Measurements from ENCODE around the gene TEX9.

TEX9 gene

DNA sequence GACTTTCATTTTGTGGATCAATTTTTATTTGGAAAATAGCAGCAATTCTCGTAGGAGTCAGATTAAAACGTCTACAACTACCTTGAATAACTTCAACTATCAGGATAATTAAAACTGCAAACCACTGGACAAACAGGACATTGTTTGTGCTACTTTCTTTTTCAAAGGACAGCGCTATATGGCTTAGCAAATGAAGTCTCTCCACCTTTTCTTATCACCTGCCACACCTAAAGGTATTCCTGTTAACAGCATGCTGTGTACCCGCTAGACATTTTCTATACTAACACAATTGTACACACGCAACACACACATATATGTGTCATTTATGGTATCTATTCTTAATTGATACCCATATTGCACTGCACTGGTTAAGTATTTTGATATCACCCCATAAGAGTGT lies 80.5 kb downstream of the TEX9 start:
- DNase-seq (ENCODE audit: low read depth) = no peak

DNA sequence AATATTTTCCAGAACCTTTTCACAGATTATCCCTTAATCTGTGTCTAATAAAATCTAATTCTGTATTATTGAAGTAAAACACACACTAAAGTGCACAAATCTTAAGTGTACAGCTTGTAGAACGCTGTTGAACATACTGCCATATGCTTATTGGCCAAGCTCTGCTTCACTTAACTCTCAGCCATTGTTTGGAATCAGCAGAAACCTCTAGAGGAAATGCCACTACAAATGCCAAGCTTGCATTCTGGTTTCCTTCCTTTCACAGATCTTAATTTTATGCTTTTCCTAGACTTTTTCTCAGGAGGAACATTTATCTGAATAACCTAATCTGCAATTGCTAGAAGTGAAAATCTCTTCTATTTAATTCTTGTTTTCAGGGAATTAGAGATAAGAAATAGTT lies 89.6 kb downstream of the TEX9 start:
- no peak for DNase-seq (ENCODE audit: low read depth)

DNA sequence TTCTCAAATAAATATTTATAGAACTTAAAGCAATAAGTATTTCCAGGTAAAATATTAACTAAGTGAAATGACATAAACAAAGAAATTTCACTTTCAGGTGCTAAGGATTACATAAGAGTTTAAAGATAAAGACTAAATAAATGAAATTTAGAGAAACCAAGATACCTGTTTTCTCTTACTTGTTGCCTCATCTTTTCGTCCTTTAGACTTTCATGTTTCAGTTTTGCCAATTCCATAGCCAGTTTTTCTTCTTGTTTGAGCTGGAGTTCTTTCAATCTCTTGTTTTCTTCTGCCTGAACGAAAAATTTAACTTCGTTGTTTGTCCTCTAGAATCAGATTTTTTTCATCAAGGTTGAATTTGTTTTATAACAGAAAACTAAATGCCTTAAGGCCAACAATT lies 91.0 kb downstream of the TEX9 start:
- DNase-seq (ENCODE audit: low read depth) = no peak

DNA sequence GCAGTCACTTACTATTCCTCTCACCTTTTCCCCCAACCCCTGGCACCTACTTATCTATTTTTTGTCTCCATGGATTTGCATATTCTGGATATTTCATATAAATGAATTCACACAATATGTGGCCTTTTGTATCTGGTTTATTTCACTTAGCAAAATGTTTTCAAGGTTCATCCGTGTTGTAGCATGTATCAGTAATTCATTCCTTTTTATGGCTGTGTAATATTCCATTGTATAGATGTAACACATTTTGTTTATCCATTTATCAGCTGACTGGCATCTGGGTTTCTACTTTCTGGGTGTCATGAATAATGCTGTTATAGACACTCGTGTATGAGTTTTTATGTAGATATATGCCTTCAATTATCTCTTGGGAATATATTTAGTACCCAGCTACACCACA lies 93.9 kb downstream of the TEX9 start:
- no peak for DNase-seq (ENCODE audit: low read depth)

DNA sequence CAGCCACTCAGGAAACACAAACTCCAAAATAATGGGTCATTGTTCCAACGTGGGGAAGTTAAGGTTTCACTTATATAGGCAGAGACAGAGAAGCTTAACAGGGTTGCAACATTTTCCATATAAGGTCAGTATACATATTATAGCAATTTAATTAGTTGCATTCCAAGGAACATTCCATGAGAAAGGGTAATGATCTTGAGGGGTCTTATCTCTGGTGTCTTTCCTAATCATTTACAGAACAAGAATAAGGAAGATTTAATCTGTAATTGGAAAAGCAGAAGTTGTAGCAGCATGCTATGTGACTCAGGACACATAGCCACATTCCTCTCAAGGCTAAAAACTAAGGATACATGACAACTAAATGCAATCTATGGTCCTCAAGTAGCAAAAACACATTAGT lies 94.8 kb downstream of the TEX9 start:
- no peak for DNase-seq (ENCODE audit: low read depth)

DNA sequence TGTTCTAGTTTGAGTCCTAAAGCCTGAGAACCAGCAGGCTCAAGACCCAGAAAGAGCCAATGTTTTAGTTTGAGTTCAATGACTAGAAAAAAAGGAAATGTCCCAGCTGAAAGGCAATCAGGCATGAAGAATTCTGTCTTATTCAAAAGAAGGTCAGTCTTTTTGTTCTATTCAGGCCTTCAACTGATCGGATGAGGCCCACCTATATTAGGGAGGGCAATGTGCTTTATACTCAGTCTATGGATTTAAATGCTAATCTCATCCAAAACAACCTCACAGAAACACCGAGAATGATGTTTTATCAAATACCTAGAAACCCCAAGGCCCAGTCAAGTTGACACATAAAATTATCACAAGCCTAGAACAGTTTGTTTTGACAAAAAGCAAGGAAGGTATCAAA lies 95.7 kb downstream of the TEX9 start:
- no peak for DNase-seq (ENCODE audit: low read depth)

DNA sequence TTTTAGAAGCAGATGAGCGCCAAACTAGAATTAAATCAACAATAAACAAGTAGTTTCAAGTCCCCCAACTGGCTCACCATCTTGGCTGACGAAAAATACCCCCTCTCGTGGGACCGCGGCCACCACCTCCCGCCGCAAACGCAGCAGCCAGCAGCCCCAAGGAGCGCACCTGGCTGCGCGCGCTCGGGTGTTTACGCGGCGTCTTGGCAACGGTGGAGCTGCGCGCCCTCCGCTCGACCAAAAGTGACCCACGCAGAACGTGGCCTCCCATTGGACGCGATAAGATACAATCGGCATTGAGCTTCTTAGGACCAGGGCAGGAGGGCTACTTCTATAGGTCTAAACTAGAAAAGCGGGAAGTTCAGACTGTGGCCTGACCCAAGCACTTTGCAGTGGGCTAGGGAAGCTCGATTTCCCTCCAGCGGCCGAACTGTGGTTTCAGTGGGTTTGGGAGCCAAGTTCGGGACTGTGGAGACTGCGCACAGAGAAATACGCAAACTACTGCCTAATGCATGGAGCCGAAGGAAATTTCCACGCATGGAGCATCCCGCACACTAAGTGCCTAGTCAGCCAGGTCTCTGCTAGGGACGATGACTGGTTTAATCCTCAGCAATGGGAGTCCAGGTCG lies 99.8 kb downstream of the TEX9 start, which contains the start of gene MNS1:
MNS1 (minus strand) TSS at position 245 of the 628 bp plus-strand sequence; CDS start at position 80, 165 bp downstream.
- DNase-seq (ENCODE audit: low read depth) = peak; percentile 65

DNA sequence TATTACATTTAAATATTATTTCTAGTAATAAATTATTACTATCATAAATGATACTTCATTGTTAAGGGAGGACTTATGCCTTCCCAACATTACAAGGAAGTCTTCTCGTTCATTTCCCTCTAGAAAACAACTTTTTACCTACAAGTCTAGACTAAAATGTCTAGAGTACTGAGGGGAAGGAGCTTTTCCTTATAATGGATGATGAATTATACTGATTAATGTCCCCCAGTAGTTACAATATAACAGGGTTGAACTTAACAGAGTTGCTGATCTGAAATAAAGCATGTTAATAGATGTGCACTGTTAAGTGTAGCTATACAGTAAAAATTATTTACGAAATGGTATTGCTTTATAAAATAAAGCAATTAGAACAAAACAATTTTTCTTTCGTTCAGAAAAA lies 102.4 kb downstream of the TEX9 start:
- no peak for DNase-seq (ENCODE audit: low read depth)

DNA sequence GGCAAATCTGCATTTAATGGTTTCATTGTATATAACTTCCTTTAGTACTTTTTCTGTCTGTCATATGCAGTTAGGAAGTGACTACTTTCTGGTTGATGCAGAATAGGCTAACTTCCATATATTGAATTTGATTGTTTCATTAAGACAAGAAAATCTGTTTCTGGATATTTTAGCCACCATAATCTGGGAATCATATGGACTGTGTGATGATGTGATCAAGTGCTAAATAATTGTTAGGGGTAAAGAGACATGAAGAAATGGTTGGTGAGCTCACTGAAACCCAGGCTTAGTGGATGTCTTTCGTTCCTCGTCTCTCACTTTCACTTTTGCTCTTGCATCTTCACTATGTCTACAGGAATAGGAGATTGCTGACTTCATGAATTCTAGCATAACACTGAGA lies 103.2 kb downstream of the TEX9 start:
- no peak for DNase-seq (ENCODE audit: low read depth)

DNA sequence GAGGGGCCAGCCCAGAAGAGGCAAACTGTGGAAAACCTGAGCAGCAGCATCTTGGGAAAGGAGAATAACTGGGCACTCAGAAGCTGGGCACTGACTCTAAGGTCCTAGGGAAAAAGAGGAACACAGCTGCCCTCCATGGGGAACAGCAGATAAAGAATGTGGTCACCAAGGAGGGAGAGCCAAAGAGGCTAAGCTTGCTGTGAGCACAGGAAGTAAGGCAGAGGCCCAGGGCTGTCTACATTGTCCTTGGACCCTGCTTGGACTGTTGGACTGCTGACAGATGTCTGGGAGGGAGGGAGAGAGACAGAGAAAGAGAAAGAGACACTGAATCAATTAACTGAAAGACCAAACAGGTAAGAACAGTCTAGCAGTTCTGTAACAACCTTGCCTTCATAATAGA lies 104.3 kb downstream of the TEX9 start:
- DNase-seq (ENCODE audit: low read depth) = no peak

DNA sequence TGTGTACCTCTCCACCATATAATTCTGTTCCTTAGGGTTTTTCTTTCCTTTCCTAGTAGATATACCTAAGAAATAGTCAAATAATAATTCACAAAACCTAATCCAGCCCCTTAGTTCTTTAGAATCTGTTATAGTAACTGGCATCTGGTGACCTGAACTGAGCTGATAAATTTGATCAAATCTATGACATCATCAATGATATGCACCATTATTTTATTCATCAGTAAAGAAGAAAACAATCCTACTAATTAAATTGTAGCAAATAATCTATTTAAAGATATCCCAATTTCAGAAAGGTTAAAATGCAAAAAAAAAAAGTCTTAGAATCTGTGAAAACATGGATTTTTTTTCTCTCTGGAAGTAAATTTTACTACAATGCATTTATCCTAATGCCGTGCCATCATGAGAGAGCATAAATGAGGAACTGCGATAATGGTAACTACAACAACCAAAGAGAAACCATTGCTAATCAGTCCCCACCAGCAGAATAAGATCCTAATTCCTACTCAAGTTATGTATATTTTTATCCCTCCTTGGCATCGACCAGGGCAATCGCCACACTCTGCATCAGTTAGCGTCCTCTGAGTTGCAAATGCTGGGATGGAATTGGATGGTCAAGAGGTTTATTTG lies 106.3 kb downstream of the TEX9 start:
- no peak for DNase-seq (ENCODE audit: low read depth)

DNA sequence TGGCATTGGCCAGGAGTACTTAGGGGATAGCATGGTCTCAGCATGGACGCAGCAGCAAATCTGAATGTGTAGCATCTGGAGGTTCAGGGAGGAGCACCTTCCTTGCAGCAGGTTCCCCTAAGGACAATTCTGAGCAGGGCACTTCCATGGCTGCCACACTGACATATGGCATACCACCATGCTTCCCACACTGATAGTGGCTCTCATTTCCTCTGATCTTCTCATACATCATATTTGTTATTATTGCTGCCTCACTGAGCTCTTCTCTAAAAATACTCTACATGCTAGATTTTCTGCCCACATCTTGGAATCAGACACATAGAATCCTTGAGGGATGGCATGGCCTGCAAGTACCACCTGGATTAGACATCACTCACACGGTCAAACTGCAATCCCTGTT lies 107.1 kb downstream of the TEX9 start:
- DNase-seq (ENCODE audit: low read depth) = no peak

DNA sequence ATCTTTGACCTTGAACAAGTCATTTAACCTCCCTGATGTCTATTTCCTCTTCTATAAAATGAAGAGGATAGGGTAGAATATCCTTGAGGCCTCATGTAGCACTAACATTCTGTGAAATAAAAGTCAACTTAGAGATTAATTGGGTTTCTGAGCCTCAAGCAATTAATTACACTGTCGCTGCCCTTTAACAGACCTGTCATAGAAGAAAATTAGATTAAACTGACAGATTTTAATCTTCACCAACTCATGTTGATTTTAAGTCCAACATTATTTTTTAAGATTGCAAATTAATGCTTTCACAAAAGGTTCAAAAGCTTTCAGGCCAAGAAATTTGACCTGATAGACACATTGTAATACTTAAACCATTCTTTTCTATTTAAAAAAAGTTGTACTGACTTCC lies 107.8 kb downstream of the TEX9 start:
- no peak for DNase-seq (ENCODE audit: low read depth)

DNA sequence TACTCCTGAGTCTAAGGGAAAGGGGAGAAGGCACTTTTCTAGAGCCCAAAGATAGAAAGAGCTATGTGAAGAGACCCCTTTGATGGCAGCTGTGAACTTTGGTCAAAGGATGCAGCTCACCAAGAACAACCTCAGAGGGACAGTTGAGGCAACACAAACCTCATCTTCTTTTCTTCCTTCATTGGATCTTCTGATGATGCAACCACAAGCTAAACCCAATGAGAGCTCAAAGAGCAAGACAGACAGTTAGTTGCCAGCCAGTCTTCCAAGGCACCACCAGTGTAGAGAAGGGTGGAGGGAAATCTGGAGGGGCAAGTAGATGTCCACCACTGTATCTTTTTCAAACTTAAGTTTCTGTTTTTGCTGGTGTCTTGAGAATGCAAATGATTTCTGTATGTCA lies 110.1 kb downstream of the TEX9 start:
- no peak for DNase-seq (ENCODE audit: low read depth)

All from stimulated activated CD8-positive, alpha-beta memory T cell treated with anti-CD3 and anti-CD28 coated beads, Interleukin-4, amount 100 ng/mL, for 24 hours (primary cell).